Trophoblast cell (in vitro differentiated cells and primary cell): Measurements from ENCODE around the gene NME7.
A peak's percentile ranks its signal among the peaks of the same experiment; 100 is the strongest.

Experiments used
- DNase-seq, 2 donors: peaks; one replicate each; pipeline ENCODE4 v3.0.0-alpha.2; 2016
- H2AFZ ChIP-seq: 2 replicates; pipeline ENCODE4 v1.6.1; 2013; ENCODE audit warnings: low read length, moderate library complexity, mild to moderate bottlenecking; ENCODE audit not compliant: insufficient read depth, poor library complexity
- H2AK5ac ChIP-seq: 2 replicates; pipeline ENCODE4 v1.6.1; 2013; ENCODE audit warnings: mild to moderate bottlenecking, low read length
- H2BK120ac ChIP-seq: 2 replicates; pipeline ENCODE4 v1.6.1; 2013; ENCODE audit warnings: low read length, mild to moderate bottlenecking, moderate library complexity; ENCODE audit not compliant: insufficient read depth, poor library complexity
- H2BK12ac ChIP-seq: 2 replicates; pipeline ENCODE4 v1.6.1; 2013; ENCODE audit warnings: mild to moderate bottlenecking, low read length, moderate library complexity
- H2BK5ac ChIP-seq: 2 replicates; pipeline ENCODE4 v1.6.1; 2013; ENCODE audit warnings: low read length, low read depth, moderate library complexity, mild to moderate bottlenecking; ENCODE audit not compliant: poor library complexity
- H3K14ac ChIP-seq: 2 replicates; pipeline ENCODE4 v1.6.1; 2013; ENCODE audit warnings: mild to moderate bottlenecking, low read length
- H3K18ac ChIP-seq: 2 replicates; pipeline ENCODE4 v1.6.1; 2013; ENCODE audit warnings: mild to moderate bottlenecking, low read length
- H3K23ac ChIP-seq: 2 replicates; pipeline ENCODE4 v1.6.1; 2013; ENCODE audit warnings: low read length
- H3K27ac ChIP-seq: 2 replicates; pipeline ENCODE4 v1.5.1; 2013; ENCODE audit warnings: low read depth, mild to moderate bottlenecking, inconsistent platforms, low read length, moderate library complexity
- H3K27me3 ChIP-seq: 2 replicates; pipeline ENCODE4 v1.6.1; 2013; ENCODE audit warnings: inconsistent platforms, mild to moderate bottlenecking, low read length, moderate library complexity; ENCODE audit not compliant: insufficient read depth
- H3K36me3 ChIP-seq, 2 experiments: 1 replicate in 1 of 2; 2 replicates in 1 of 2; pipeline ENCODE4 v1.6.1; 2013; ENCODE audit warnings: low read length in 2 of 2, mild to moderate bottlenecking in 2 of 2, moderate library complexity in 1 of 2; ENCODE audit not compliant: insufficient read depth in 2 of 2, control insufficient read depth in 1 of 2
- H3K4ac ChIP-seq: 2 replicates; pipeline ENCODE4 v1.6.1; 2013; ENCODE audit warnings: low read depth, mild to moderate bottlenecking, low read length, moderate library complexity
- H3K4me1 ChIP-seq, 2 experiments: 1 replicate in 1 of 2; 2 replicates in 1 of 2; pipeline ENCODE4 v1.6.1; 2013; ENCODE audit warnings: low read length in 2 of 2, mild to moderate bottlenecking in 2 of 2, moderate library complexity in 1 of 2; ENCODE audit not compliant: insufficient read depth in 2 of 2, control insufficient read depth in 1 of 2
- H3K4me2 ChIP-seq: 2 replicates; pipeline ENCODE4 v1.6.1; 2013; ENCODE audit warnings: inconsistent platforms, mild to moderate bottlenecking, low read length, moderate library complexity
- H3K4me3 ChIP-seq: 2 replicates; pipeline ENCODE4 v1.5.1; 2013; ENCODE audit warnings: mild to moderate bottlenecking, low read depth, low read length, inconsistent platforms
- H3K79me1 ChIP-seq: one replicate; pipeline ENCODE4 v1.6.1; 2013; ENCODE audit warnings: low read length
- H3K79me2 ChIP-seq: 2 replicates; pipeline ENCODE4 v1.6.1; 2013; ENCODE audit warnings: low read length, mild to moderate bottlenecking; ENCODE audit not compliant: control insufficient read depth, insufficient read depth, poor library complexity
- H3K9ac ChIP-seq: 2 replicates; pipeline ENCODE4 v1.6.1; 2013; ENCODE audit warnings: mild to moderate bottlenecking, low read length
- H3K9me3 ChIP-seq: 2 replicates; pipeline ENCODE4 v1.6.1; 2013; ENCODE audit warnings: low read depth, mild to moderate bottlenecking, control low read depth, inconsistent platforms, low read length; ENCODE audit not compliant: insufficient read depth
- H4K12ac ChIP-seq: 2 replicates; pipeline ENCODE4 v1.6.1; 2013; ENCODE audit warnings: low read depth, mild to moderate bottlenecking, low read length, moderate library complexity
- H4K8ac ChIP-seq: 2 replicates; pipeline ENCODE4 v1.6.1; 2013; ENCODE audit warnings: low read depth, mild to moderate bottlenecking, low read length, moderate library complexity
- H4K91ac ChIP-seq: one replicate; pipeline ENCODE4 v1.6.1; 2013; ENCODE audit warnings: low read depth, mild to moderate bottlenecking, low read length, moderate library complexity
- WGBS: extraction: QIAGEN DNeasy Blood & Tissue Kit; methylation state at CpG from one replicate; pipeline ENCODE4 v1.1.7; 2013; ENCODE audit warnings: missing lambda C conversion rate; ENCODE audit not compliant: insufficient read length, insufficient coverage; ENCODE audit errors: extremely low coverage; 5-methylcytosine and 5-hydroxymethylcytosine counted together

NME7 gene

GRCh38 chr1:169118227-169118626 is 249.4 kb downstream of the NME7 start:
- Histone ChIP-seq H4K12ac (no peak overlapping the region), H2BK5ac (no peak overlapping the region), H3K36me3 (peaks cover 25 to 51% of the 10 kb centered on the region in 2 experiments), H4K91ac (no peak overlapping the region), H3K9me3 (no peaks in the 10 kb centered on the region), H3K27ac (peak overlapping the region; percentile 6), H3K4ac (no peak overlapping the region), H4K8ac (no peak overlapping the region), H3K4me2 (no peak overlapping the region), H3K27me3 (no peaks in the 10 kb centered on the region), H2AFZ (no peak overlapping the region), H3K4me1 (peaks cover 15 to 22% of the 10 kb centered on the region in 2 experiments), H3K9ac (no peak overlapping the region), H3K79me1 (peaks cover 5% of the 10 kb centered on the region), H3K4me3 (no peak overlapping the region), H2BK12ac (no peak overlapping the region), H3K79me2 (peaks cover 2% of the 10 kb centered on the region), H3K18ac (no peak overlapping the region), H2BK120ac (no peak overlapping the region), H3K23ac (no peak overlapping the region), H2AK5ac (no peak overlapping the region), H3K14ac (no peak overlapping the region)
- peak in 1 of 2 donors; percentile 19 for DNase-seq
- WGBS: no CpG with 5 or more reads among the region's 4 CpGs

- H3K4ac ChIP-seq: no peak overlapping the region
- H3K9me3 ChIP-seq: no peaks in the 10 kb centered on the region
- peaks cover 23 to 46% of the 10 kb centered on the region in 2 experiments for H3K36me3 ChIP-seq
- H3K23ac ChIP-seq: no peak overlapping the region
- no peak overlapping the region for H4K91ac ChIP-seq
- no peak overlapping the region for H3K27ac ChIP-seq
- no peaks in the 10 kb centered on the region for H3K27me3 ChIP-seq
- peaks cover 2% of the 10 kb centered on the region for H3K79me2 ChIP-seq
- H3K14ac ChIP-seq: no peak overlapping the region
- no peak overlapping the region for H2BK120ac ChIP-seq
- WGBS: no CpG with 5 or more reads among the region's 1 CpG
- no peak overlapping the region for H2AFZ ChIP-seq
- peak in 1 of 2 donors; percentile 20 for DNase-seq
- H2AK5ac ChIP-seq: no peak overlapping the region
- no peak overlapping the region for H2BK12ac ChIP-seq
- no peak overlapping the region for H4K12ac ChIP-seq
- no peak overlapping the region for H3K4me2 ChIP-seq
- no peak overlapping the region for H3K4me3 ChIP-seq
- no peak overlapping the region for H3K18ac ChIP-seq
- H3K4me1 ChIP-seq: peaks cover 15 to 23% of the 10 kb centered on the region in 2 experiments
- H2BK5ac ChIP-seq: no peak overlapping the region
- H3K9ac ChIP-seq: no peak overlapping the region
- H3K79me1 ChIP-seq: peaks cover 5% of the 10 kb centered on the region
- H4K8ac ChIP-seq: no peak overlapping the region
Measured at GRCh38 chr1:169117599-169117998, 250.0 kb downstream of the NME7 start.

- Histone ChIP-seq H3K9me3 (no peaks in the 10 kb centered on the region), H2AK5ac (no peak overlapping the region), H3K27me3 (no peaks in the 10 kb centered on the region), H4K91ac (no peak overlapping the region), H2BK120ac (no peak overlapping the region), H3K36me3 (peaks cover 27 to 49% of the 10 kb centered on the region in 2 experiments), H3K18ac (no peak overlapping the region), H3K4ac (no peak overlapping the region), H3K9ac (no peak overlapping the region), H3K79me1 (peaks cover 9% of the 10 kb centered on the region), H3K79me2 (peaks cover 2% of the 10 kb centered on the region), H3K27ac (no peak overlapping the region), H2BK5ac (no peak overlapping the region), H2BK12ac (no peak overlapping the region), H3K4me2 (no peak overlapping the region), H2AFZ (no peak overlapping the region), H3K4me3 (no peak overlapping the region), H4K8ac (no peak overlapping the region), H3K4me1 (peaks cover 20 to 27% of the 10 kb centered on the region in 2 experiments), H3K23ac (no peak overlapping the region), H4K12ac (no peak overlapping the region), H3K14ac (no peak overlapping the region)
- DNase-seq: no peak
- no CpG with 5 or more reads among the region's 2 CpGs for WGBS
Measured at GRCh38 chr1:169117014-169117413, 250.6 kb downstream of the NME7 start.

- DNase-seq: no peak
- peaks cover 24 to 27% of the 10 kb centered on the region in 2 experiments for H3K4me1 ChIP-seq
- peak overlapping the region; percentile 15 for H3K18ac ChIP-seq
- H3K9me3 ChIP-seq: no peaks in the 10 kb centered on the region
- no peak overlapping the region for H3K4me3 ChIP-seq
- no peak overlapping the region for H3K27ac ChIP-seq
- H2AK5ac ChIP-seq: no peak overlapping the region
- H3K9ac ChIP-seq: no peak overlapping the region
- H3K27me3 ChIP-seq: no peaks in the 10 kb centered on the region
- H4K12ac ChIP-seq: no peak overlapping the region
- H2BK120ac ChIP-seq: no peak overlapping the region
- H3K14ac ChIP-seq: no peak overlapping the region
- no peak overlapping the region for H2BK5ac ChIP-seq
- H4K8ac ChIP-seq: no peak overlapping the region
- no CpG with 5 or more reads among the region's 14 CpGs for WGBS
- no peak overlapping the region for H3K23ac ChIP-seq
- H3K4ac ChIP-seq: no peak overlapping the region
- H3K36me3 ChIP-seq: peaks cover 26 to 45% of the 10 kb centered on the region in 2 experiments
- no peak overlapping the region for H4K91ac ChIP-seq
- peaks cover 10% of the 10 kb centered on the region for H3K79me1 ChIP-seq
- H2AFZ ChIP-seq: no peak overlapping the region
- no peaks in the 10 kb centered on the region for H3K79me2 ChIP-seq
- H2BK12ac ChIP-seq: no peak overlapping the region
- H3K4me2 ChIP-seq: no peak overlapping the region
Measured at GRCh38 chr1:169115891-169116585, 251.6 kb downstream of the NME7 start.
